Loucy (cell line): ENCODE data around the gene ACP6.
A peak's percentile ranks its signal among the peaks of the same experiment; 100 is the strongest.

Source experiments
- CTCF ChIP-seq: fragments of 200-600 bp; sonication (generic); conservative IDR thresholded peaks from 2 replicates; pipeline ENCODE4 v1.5.1; 2014; ENCODE audit warnings: mild to moderate bottlenecking, antibody characterized with exemption, low read length
- EZH2phosphoT487 ChIP-seq: fragments of 200-600 bp; IDR thresholded peaks from 2 replicates; pipeline ENCODE4 v1.6.1; 2018; ENCODE audit warnings: antibody characterized with exemption, mild to moderate bottlenecking, moderate library complexity, borderline replicate concordance

GRCh38 chr1:147640553-147641165 lies 29.7 kb downstream of the ACP6 start:
- TF ChIP-seq CTCF (peak; percentile 83), EZH2phosphoT487 (no peak)
